Superior temporal gyrus (tissue), 1 donor: ENCODE data around the gene TH.

Source experiments
- DNase-seq: peaks from one replicate; pipeline ENCODE4 v3.0.0-alpha.2; 2016; ENCODE audit errors: extremely low spot score

Gene TH

DNA sequence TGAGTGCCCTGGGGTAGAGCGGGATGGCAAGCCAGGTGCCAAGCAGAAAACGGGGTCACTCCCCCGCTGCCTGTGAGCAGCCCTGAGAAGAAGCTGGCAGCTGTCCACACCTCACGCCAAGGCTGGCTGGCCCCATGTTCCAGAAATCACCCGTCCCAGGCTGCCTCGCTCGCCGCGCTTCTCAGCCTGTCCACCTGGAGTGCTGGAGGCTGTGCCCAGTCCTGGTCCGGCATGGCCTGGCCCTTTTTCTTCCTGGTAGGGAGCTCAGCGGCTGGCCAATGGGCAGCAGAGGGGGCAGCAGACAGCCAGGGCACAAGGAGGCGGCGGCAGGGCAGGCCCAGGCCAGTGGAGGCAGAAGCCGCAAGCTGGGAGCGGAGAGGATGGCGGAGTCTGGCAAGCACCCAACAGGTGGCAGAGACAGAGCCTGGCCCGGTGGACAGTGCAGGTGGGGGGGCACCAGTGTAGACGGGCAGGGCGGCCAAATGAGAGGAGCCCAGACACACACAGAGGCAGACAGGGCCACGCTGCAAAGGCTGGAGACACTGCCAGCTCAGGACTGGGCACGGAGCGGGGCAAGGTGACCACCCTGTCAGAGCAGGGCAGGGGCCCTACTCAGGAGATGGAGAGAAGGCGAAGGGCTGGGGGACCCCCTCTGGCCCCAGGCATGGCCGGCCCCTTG, 37.2 kb upstream of the TH start:
- no peak for DNase-seq

DNA sequence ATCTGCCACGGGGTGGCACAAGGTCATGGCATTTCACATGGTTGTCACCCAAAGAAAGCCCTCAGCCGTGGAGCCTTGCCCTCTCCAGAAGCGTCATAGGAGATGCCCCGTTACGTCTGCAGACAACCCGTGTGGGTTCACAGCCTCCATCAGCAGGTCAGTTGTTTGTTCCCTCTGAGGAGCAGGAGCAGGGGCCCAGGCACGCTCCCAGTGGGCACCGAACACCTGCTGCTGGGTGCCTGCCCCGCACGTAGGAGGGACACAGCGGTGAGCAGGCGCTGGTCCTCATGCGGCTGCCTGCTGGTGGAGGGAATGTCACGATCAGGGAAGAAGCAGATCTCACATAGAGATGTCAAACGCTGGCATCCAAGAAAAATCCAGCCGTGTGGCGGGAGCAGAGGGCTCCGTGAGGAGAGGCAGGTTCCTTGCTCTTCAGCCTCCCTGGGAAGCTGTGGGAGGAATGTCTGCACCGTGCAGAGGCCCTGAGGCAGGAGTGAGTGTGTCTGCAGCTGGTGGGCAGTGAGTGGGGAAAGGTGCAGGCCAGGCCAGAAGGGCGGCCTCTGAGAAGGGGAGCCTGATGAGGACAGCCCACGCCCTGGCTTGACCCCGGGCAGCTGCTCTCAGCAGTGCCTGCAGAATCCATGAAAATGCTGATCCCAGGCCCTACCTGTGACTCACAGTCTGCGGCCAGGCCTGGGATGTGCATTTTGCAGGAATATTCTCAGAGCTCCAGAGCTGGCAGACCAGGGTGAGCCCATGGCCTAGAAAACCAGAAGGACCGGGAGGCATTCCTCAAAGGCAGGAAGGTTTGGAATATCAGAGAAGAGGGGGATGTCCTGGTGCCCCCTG, 36.4 kb upstream of the TH start:
- DNase-seq: no peak

DNA sequence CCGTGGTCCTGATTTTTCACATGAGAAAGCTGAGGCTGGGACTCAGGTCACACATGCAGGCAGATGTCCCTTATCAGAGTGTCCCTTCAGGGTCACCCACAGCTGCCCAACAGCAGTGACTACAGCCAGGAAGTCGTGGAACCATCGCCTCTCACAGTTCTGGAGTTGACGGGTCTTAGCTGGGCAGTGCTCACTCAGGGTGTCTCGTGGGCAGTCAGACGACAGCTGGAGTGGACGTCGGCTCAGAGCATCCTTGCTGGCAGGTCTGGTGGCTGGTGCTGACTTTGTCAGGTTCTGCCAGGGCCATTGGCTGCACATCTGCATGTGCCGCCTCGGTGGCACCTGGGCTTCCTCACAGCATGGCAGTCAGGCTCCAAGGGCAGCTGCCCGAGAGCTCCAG, 35.6 kb upstream of the TH start:
- DNase-seq: no peak

DNA sequence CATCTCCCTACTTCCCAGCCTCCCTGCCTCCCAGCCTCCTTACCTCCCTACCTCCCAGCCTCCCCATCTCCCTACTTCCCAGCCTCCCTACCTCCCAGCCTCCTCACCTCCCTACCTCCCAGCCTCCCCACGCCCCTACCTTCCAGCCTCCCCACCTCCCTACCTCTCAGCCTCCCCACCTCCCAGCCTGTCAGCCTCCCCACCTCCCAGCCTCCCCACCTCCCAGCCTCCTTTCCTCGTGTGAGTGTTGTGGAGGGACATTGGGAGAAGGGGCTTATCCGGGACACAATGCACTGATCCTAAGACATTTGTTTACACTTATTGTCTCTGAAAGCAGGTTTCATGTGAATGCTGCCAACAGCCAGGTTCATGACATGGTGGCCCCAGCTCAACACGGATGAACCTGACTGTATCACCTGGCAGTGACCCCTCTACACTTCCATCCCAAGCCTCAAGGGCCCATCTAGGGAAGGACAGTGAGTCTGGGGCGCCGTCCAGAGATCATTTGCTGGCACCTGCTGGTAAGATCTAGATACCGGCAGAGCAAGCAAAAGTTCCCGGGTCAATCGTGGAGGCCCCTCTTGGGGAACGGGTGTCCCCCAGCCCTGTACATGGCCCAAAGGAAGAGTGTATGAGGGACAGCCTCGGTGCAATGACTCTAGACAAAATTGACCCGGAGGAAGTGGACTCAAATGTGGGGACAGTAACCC, 34.5 kb upstream of the TH start:
- no peak for DNase-seq

DNA sequence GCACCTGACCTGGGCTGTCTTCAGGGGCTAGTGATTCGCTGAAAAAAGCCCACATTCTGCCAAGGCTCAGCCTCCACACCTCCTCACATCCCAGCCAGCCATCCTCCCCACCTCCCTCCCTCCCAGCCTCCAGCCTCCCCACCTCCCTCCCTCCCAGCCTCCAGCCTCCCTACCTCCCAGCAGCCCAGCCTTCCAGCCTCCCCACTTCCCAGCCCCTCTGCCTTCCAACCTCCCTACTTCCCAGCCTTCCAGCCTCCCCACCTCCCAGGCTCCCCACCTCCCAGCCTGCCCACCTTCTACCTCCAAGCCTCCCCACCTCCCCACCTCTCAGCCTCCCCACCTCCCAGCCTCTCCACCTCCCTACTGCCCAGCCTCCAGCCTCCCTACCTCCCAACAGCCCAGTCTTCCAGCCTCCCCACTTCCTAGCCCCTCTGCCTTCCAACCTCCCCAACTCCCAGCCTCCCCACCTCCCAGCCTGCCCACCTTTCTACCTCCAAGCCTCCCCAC, 33.7 kb upstream of the TH start:
- DNase-seq: no peak

DNA sequence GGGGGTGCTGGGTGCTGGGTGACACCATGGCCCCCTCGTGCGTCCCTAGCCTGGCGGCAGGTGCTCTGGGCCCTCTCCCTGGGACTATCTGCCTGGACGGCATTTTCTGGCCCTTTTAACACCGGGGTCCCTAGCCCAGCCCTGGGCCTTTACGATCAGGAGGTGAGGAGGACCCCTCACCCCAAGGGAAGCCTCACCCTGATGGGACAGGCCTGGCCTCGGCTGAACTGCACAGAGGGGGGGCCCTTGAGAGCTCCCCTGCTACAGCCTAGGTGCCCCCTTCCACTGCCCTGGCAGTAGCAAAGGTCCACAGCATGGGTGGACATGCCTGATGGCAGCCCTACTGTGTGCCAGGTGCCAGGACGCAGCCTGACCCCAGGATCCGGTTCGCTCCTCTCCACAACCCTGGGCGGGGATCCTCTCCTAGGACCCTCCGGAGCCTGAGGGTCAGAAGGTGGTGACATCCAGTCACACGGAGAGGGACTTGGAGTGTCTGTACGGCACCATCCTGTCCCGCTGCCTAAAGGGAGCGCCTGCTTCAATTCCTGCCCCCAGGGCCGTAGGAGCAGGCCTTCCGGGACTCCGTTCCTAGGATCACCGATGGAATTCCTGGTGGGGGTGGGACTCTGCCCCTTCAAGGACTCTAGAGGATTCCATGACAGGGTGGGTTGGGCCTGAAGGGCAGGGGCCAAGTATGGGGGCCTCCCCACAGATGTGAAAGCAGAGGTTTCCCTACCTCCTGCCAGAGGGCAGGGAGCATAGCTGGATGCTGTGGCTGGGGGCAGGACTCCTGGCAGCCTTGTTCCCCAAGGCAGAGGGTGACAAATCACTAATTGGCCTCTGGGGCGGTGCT, 33.0 kb upstream of the TH start:
- DNase-seq: no peak

DNA sequence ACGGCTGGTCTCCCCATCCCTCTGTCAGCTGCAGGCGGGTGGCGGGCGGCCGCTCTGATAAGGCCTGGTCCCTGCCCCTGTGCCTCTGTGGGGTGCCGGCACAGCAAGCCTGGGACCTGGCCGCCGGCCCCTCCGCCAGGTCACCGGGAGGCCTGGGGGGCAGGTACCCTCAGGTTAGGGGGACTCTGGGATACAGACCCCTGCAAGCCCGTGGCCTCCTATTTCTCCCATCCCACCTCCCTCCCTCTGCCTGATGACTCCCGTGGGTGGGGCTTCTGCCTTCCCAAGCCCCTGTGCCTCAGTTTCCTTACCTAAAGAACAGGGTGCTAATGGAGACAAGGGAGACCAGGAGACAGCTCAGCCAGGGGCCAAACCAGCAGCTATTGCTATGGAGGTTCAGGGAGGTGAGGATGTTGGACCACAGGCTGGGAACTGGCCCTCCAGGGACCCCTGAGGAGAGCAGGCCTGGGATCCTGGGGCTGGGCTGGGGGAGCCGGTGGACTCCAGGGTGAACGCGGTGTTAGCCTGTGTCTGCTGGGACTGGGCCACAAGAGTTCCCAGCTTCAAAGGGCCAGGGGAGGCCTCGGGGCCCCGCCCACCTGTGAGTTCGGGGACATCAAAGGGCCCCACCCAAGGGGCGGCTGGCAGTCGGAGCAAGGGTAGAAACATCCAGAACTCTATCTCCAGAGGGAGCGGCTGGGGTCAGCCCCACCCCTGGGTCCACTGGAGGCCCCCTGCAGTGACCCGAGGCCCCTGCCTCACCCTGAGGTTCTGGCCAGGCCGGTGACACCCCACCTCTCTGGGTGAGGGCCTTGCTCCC, 32.0 kb upstream of the TH start:
- no peak for DNase-seq

DNA sequence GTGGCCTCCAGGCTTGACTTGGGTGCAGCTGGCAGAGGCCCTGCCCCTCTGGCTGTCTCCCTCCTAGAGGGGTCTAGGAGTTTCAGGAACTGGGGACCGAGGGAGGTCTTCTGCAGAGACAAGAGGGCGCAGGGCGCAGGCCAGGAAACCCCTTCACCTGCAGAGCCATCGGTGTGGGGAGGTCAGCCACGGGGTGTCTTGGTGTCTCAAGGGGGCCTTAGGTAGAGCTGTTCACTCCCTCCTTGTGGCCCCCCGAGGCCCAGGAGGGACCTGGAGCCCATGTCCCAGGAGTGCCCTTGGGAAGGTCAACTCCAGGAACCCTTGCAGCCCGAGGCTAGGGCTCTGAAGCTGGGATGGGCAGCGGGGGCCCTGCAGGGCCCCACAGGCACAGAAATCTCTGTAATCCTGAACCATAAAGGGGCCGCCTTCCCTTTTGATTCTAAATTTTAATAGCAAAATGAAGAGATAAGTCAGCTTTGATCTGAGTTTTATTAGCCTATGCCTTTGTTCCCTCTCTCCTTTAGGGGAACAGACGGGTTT, 31.4 kb upstream of the TH start:
- no peak for DNase-seq

DNA sequence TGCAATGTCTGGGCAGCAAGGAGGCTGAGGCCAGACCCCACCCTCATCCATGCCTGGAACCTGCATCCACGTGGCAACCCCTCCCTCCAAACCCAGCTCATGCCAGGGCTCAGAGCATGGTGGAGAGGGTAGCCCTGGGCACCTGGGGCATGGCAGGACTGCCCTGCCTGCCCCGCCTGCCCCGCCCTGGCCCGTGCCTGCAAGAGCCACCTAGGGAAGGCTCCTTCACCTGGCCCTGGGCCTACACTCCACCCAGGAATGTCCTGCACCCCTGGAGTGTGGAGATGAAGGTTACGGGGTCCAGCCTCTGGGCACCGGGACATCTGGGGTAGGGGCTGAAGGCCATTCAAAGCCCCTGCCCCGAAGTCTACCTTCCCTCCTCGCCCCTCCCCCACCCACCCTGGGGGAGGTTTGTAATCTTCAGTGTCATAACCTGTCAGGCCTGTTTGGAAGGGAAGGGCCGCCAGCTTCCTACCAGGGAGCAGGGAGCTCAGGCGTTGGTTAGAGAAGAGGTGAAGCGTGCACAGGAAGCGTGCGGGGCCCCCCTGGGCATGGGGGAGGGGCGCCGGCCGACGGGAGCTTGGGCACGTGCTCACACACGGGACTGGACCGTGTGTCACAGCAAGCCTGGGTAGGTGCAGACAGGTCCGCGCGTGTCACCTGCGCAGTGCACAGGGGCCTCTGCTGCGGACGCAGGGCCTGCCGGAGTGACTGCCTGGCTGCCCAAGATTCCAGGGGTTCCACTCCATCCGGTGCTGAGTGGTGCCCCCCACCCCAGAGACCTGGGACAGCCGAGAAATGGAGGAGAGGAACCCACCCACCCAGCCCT, 30.7 kb upstream of the TH start:
- DNase-seq: no peak

DNA sequence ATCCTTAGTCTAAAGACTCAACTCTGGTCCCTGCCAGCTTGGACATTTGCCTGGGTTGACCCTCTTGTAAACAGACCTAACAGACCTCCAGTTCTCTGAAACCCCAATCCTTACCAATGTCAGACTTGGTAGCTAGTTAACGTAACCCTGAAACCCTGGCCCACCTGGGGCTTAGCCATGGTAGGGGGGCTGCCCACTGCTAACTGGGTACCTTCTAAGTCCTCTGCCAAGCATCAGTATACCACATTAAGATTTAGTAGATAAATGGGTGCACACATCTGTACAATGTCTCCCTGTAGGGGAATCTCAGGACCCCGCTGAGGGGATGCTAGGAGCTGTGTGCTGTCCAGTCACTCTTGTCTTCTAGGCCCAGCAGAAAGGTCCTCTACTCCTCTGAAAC, 29.9 kb upstream of the TH start:
- DNase-seq: no peak

DNA sequence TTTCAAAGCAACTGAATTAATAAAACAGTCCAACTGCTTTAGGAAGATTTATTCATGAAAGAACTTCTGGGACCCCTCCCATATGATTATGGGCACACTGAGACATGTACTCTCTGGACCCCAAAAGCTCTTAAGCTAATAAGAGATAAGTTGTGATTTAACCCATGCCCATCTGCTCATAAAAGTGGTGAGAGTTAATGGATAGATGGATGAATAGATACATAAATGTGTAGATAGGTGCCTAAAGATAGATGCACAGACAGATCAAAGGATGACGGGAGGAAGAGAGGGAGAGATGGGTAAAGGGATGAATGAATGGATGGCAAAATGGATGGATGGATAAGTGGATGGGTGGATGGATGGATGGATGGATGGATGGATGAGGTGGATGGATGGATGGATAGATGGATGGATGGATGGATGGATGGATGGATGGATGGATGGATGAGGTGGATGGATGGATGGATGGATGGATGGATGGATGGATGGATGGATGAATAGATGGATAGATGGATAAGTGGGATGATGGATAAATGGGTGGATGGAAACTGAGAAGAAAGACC, 29.4 kb upstream of the TH start:
- DNase-seq: no peak

DNA sequence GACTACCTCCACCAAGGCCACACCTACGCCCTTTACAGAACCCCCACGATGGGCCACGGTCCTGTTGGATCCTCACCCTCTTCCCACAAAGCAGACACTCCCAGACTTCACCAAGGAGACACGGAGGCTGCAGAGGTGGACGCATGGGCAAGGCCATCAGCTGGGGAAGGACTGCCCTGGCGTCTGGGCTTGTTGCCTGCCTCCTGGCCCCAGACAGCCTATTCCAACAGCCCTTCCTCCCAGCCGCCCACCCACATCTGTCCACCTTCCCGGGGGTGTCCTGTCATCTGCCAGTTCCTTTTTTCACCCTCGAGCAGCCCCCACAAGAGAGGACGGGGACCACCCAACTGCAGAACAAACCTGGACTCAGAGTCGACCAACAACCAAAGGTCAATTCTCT, 28.9 kb upstream of the TH start:
- no peak for DNase-seq

DNA sequence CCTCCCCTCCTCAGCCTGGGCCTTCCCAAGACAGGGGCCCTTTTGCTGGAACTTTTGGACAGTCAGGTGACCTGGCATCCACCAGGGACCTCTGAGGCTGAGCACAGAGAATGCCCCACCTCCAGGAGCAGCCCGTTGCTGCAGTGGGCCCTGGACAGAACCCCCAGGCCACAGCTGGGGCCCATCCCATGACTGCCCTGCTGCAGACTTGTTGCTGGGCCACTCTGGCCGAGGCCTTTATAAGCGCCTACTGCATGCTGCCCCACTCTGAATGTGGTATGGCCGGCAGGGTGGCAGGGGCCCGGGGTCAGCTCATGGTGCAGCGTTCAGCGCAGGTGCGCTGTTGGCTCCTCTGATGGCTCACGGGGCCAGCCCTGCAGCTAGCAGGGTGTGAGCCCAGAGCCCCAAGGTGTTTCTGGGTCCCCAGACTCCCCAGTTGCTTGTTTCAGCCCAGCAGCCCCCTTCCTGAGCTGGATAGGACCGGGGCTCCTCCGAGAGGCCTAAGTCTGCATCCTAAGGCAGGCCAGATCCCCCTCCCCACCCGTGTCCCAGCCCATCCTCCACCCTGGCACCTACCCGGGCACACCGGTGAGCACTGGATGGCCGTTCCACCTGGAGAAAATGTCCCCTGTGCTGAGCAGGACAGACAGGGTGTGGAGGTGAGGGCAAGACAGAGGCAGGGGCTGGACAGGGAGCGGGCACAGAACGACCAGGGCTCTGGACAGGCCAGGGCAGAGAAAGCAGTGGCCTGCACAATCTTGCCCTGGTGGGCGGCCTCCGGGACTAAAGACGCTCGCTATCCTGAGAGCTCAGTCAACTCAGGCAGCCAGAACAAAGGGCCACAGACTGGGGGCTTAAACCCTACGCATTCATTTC, 28.1 kb upstream of the TH start:
- DNase-seq: no peak

DNA sequence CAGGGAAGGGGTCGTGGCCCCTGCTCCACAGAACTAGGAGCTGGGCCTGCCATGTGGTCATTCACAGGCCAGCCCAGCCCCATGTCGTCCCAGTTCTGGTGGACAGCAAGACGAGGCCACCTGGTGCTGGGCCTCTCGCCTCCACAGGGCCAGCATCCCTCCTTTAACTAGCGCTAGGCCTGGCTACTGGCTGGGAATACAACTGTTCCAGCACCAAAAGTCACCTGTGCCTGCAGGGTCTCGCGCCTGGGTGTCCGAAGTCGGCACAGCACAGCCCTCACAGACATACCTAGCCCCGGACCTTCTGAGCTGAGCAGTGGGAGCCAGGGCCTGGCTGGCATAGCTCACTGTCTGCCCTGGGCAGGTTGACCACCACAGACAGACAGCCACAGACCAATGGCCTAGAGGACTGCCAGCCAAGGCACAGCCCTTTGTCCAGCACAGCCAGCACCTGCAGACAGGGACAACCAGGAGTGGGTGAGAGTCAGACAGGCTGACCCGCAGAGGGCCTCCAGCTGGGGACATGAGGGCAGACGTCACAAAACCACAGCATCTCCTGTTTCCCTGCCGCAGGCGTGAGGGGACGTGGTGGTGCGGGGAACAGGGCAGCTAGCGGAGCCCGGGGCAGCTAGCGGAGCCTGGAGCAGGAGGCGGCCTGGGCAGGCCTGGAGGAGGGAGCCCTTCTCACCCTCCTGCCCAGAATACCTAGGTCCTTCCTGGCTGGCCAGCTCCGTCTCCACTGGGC, 27.2 kb upstream of the TH start:
- DNase-seq: no peak

DNA sequence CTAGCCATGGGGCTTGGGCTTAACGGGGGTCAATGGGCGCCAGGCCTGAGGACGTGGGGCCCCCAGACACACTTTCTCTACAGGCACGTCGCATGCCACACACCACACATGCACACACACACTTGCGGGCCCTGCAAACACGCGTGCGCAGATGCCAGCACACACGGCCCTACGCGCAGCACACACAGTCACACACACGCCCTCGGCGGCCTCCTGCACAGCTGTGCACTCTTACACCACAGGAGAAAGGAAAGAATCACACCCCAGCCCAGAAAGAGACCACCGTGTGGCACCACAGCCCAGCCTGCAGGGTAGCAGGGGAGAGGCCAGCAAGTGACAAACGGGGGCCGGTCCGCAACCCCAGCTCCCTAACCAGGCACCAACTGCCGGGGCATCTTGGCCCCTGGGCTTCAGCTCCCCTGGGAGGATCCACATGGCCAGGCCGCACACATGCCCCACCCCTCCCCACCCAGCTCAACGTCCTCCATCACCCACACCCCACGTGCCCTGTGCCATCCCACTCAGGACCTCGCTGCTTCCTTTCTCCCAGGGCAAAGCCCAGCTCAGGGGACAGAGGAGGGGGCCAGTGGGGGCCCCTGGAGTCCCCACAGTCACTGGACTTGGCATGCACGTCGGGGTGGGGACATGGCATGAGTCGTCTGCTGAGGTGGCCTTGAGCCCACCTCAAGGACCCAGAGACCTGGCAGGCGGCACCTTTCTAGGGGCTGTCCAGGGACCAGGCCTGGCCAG, 26.3 kb upstream of the TH start:
- no peak for DNase-seq

DNA sequence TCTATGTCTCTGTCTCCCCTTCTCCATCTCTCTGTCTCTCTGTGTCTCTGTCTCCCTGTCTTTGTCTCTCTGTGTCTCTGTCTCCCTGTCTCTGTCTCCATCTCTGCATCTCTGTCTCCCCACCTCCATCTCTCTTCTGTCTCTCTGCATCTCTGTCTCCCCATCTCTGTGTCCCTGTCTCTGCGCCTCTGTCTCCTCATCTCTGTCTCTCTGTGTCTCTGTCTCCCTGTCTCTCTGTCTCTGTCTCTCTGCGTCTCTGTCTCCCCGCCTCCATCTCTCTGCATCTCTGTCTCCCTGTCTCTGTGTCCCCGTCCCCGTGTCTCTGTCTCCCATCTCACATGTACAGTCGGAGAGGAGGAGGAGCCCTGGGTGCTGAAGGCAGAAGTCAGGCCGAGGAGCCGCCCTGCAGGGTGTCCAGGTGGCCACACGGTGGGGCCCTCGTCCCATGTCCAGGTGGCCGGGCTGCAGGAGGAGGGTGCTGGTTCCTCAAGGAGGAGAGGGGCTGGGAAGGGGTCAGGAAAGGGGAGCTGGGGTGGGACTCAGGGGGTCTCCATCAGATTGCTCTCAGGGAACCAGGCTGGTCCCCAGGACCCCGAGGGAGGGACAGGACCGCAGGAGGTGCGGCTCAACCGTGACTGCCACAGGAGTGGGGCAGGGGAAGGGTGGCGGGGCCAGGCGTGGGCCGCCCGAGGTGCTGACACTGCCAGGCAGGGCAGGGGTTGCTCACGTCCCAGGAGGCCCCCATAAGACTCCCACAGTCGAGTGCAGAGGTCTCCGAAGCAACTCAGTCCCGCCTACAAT, 25.6 kb upstream of the TH start:
- DNase-seq: peak; percentile 42
